ENCODE measurements around the gene MINAR2.

The MINAR2 gene

GRCh38 chr5:129747572-129748407 lies at the start of gene MINAR2:
Gene MINAR2 (plus strand): TSS chr5:129748094. CDS start chr5:129748191, 97 bp downstream.
- no peak for DNase-seq

- DNase-seq, result no peak
These were observed 49.2 kb upstream of the MINAR2 start for GRCh38 chr5:129698661-129699060.

GRCh38 chr5:129716235-129716634 lies 31.7 kb upstream of the MINAR2 start:
- no peak for DNase-seq

GRCh38 chr5:129716651-129717050 lies 31.2 kb upstream of the MINAR2 start:
- no peak for DNase-seq

GRCh38 chr5:129717751-129718310 lies 30.1 kb upstream of the MINAR2 start:
- DNase-seq, result no peak

- DNase-seq, result no peak
These were observed 29.3 kb upstream of the MINAR2 start for GRCh38 chr5:129718471-129719090.

- no peak for DNase-seq
These were observed 23.7 kb upstream of the MINAR2 start for GRCh38 chr5:129724222-129724621.

- DNase-seq, result no peak
These were observed 23.2 kb upstream of the MINAR2 start for GRCh38 chr5:129724647-129725046.

- DNase-seq, result no peak
These were observed 8.1 kb upstream of the MINAR2 start for GRCh38 chr5:129739773-129740172.

- DNase-seq, result no peak
These were observed 4.2 kb upstream of the MINAR2 start for GRCh38 chr5:129743541-129744187.

- no peak for DNase-seq
These were observed 1.9 kb upstream of the MINAR2 start for GRCh38 chr5:129745997-129746396.

- no peak for DNase-seq
These were observed 1.0 kb upstream of the MINAR2 start for GRCh38 chr5:129746876-129747275.

GRCh38 chr5:129748913-129749880 lies 1.3 kb downstream of the MINAR2 start:
- DNase-seq, result no peak

GRCh38 chr5:129760636-129761325 lies 12.9 kb downstream of the MINAR2 start:
- DNase-seq, result no peak

GRCh38 chr5:129763651-129764050 lies 15.8 kb downstream of the MINAR2 start:
- no peak for DNase-seq

GRCh38 chr5:129766798-129767197 lies 18.9 kb downstream of the MINAR2 start:
- DNase-seq, result no peak

- peak; percentile 74 for DNase-seq
These were observed 20.1 kb downstream of the MINAR2 start for GRCh38 chr5:129767927-129768380.

GRCh38 chr5:129768735-129769134 lies 20.8 kb downstream of the MINAR2 start:
- DNase-seq, result no peak

- no peak for DNase-seq
These were observed 22.3 kb downstream of the MINAR2 start for GRCh38 chr5:129770024-129770820.

GRCh38 chr5:129771058-129771838 lies 23.4 kb downstream of the MINAR2 start:
- peak; percentile 15 for DNase-seq
